CD4-positive, alpha-beta T cell treated with Interleukin-12 subunit alpha and Interleukin-12 subunit beta, for 1 hour (primary cell): ENCODE data around the gene CSMD2.

Experiments
- DNase-seq: peaks from one replicate; pipeline ENCODE4 v3.0.0-alpha.2; 2020

CSMD2 gene

DNA sequence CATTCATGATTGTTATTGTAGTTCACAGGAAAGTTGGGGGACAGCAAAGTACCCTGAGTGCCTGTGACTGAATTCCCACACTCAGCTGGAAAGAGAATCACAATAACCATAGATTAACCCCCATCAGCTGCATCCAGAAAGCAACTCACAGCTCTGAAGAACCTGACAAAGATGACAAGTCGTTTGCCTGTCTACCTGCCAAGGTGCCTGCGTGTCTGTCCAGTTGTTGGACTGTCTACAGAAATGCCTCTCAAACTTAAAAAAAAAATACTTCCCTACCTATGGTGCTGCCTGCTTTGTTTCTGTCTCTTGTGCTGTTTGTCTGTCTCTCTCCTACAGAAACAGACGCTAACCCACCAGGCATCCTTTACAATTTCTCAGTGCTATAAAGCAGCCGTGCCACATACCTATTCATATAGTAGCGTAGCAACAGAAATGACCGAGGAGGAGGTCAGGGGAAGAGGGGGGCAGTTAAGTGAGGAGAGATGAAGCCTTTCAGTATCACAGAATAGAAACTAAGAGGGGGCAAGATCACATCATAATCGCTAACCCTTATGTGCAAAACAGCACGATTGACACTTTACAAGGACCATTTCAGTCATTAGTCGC is 455.8 kb downstream of the CSMD2 start:
- no peak for DNase-seq

DNA sequence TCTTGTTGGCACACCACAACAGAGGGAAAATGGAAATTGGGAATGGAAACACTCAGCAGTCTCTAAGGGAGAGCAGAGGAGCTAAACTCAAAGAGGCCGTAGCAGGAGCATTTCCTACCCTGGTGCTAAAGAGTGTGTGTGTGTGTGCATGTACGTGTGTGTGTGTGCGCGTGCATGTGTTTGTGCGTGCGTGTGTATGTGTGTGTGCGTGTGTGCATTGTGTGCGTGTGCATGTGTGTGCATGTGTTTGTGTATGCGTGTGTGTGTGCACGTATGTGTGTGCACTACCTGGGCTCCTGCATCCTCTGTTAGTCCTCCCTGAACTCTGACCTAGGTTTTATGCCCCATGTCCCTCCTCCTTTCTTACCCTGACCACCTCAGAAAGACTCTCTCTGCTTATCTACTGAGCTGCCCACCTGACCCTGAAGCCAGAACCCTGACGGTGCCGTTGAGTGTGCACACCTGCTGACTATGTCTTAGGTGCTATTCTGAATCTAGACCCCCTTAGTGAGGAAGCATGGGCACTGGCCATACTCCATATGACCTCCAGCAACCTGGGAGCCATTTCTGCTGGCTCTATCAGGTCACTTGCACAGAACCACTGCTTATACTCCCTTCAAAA is 458.3 kb downstream of the CSMD2 start:
- no peak for DNase-seq

DNA sequence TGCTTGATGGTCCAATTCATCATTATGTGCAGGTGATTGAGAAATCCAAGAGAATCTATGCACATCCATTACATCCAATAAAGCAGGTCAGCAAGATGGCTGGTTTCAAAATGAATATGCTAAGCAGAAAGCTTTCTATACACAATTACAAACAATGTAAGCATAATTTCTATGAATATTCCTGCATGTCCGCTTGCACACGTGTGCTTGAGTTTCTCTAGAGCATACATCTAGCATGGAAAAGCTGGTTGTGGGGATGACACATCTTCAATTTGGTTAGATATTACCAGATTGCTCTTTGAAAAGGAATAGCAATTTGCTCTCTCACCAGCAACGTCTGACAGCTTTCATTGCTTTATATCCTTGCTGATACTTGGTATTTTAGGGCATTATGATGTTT is 461.6 kb downstream of the CSMD2 start:
- DNase-seq: no peak

DNA sequence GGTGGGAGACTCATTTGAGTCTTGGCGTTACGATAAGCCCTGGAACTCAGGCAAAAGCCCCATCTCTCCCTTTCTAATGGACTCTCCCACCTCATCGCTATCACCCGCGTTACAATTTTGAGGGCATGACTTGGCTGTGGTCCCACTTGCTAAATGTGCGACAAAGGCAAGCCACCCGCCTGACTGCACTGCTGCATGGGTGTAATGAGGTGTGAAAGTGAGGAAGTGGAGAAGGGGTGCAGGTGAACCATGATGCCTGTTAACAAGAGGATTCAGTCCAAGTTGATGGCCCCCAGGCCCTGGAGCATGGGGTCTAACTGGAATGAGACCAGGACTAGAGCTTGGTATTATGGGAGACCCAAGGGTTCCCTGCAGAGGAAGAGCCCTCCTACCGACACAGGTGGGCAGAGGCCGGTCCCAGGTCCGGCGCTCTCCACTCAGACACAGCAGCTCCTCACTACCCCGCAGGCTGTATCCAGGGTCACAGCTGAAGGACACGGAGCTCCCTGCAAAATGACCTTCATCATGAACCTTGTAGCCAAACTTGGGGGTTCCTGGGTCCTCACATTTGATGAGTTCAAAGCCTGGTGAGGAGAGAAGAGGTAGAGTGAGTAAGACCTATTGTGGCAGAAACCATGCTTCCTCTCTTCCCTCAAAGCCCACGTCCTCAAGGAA is 466.5 kb downstream of the CSMD2 start:
- DNase-seq: no peak

DNA sequence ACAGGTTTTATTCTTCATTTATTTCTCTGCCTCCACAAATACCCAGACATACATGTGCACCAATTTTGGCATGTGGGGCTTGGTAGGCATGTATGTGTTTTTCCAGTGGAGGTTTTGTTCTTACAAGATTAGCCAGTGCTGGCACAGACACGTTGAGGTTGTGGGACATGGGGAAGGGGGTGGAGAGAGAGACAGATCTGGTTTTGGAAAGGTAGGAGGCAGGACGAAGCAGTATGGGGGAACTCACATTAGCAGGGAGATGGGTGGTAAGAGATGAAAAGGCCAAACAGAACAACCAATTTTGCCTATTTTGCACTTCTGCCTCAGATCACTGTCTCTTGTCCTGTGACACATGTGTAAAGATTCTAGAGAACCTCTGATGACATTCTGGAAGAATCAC is 467.2 kb downstream of the CSMD2 start:
- no peak for DNase-seq

DNA sequence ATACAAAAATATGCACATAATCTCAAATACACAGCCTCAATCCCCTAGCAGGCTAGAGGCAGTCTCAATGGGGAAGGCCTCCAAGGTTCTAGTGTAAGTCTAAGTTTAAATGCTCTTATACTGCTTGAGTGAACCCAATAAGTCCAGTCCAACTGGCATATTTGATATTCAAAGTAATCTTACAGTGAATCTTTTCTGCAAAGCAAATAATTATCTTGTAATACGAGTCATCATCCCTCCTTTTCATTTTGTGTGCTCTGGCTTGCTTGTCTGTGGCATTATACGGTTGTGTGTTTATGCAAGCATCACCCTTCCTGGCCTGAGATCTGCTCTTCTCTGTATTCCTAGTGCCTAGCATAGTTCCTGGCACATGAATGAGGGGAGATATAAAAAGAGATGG is 468.1 kb downstream of the CSMD2 start:
- DNase-seq: no peak

DNA sequence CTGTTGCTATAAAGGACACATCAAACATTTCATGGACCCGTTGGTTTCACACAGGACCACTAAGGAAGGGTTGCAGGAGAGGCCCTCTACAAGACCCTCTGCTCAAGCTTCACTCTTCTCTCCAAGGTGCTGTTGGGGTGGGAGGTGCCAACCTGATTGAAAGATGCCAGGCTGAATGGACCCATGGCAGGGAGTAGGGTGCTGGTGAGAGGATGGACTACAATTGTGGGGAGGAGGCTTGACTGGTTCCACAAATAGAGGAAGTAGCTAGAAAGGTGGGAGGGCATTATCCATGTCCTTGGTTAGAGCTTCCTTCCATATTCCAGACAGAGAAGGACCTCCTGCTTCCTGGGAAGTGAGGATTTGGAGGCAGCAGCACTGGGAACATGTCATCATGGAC is 468.7 kb downstream of the CSMD2 start:
- DNase-seq: no peak

DNA sequence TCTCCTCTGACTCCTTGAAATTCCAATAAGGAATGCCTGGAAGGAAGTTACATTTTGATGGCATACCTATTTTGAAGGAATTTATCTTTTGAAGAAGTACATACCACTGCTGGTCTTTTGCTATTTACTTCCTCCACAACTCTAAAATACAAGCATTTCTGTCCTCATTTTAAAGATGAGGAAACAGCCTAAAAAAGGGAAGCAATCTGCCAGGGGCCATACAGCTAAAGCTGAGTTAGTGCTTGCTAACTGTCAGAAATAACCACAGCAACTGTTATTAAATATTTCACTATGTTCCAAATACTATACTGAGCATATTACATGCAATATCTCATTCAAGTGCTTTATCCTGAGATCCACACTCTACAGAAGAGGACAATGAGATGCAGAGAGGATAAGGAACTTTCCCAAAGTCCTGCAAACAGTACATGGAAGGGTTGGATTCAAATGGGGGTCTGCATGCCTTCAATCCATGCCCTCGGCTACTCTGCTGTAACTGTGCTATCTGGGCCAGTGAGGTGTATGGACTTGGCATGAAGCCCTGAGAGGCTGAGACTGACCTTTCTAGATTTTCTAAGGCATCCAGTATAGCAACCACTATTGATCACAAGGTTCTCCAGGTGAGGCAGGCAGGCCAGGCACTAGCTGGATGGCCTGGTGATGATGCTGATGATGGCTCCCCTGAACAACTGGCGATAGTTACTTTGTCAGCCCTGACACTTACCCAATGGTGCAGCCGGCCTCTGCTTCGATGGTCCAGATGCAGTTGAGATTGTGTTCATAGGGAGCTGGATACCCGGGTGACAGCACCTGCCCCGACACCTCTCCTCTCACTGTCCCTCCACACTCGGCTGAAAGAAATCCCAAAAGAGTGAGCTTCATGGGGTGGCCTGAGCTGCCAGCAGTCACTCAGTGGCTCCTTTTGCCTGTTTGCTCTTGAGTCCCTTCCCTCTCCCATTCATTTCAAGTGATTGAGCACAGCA is 472.5 kb downstream of the CSMD2 start:
- no peak for DNase-seq

DNA sequence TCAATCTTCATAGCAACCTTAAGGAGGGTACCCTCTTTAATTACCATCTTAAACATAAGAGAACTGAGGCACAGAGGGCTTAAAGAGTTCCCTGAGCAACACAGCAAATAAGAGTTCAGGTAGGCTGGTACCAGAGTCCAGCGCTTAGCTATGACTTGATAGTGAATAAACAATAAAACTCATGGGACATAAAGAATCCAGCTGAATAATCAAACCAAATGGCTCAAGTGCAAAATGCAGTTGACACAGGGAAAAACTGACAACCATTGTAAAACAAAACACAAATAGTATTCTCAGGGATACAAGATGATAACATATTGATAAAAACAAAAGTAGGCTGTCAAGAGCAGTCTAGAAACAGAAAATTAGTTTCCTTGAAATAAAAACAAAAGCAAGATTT is 478.0 kb downstream of the CSMD2 start:
- DNase-seq: no peak

DNA sequence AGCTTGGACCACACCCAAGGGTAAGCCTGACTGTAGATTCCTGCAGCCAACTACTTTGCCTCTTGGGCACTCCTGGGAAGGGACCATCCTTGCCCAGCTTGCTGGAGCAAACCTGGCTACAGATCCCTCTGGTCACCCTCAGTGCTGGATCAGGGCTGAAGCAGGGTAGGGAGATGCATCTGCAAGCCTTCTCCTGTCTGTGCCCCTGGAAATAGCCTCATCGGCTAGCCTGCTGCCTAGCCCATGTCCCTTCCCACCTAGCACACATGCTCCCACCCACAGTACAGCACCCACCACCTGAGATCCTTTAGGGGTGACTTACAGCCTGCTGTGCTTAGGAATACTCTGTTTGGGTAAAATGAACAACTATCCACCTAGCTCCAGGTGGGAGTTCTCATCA is 478.5 kb downstream of the CSMD2 start:
- no peak for DNase-seq

DNA sequence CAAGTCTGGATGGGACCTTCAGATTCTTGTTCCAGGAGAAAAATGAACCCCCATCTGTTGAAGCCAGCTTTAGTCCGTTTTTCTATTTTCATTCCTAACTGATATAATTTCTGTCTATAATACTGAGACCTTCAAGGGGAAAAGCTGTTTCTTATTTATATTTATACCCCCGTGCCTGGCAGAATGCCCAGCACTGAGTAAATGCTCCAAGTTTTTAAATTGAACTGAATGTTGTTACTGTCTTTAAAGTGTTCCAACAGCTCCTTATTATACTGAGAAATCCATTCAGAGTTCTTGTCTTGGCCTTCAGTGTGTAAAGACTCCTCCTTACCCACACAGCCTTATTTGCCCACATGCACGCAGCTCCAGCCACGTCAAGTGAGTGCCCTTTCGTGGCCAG is 479.8 kb downstream of the CSMD2 start:
- DNase-seq: no peak

DNA sequence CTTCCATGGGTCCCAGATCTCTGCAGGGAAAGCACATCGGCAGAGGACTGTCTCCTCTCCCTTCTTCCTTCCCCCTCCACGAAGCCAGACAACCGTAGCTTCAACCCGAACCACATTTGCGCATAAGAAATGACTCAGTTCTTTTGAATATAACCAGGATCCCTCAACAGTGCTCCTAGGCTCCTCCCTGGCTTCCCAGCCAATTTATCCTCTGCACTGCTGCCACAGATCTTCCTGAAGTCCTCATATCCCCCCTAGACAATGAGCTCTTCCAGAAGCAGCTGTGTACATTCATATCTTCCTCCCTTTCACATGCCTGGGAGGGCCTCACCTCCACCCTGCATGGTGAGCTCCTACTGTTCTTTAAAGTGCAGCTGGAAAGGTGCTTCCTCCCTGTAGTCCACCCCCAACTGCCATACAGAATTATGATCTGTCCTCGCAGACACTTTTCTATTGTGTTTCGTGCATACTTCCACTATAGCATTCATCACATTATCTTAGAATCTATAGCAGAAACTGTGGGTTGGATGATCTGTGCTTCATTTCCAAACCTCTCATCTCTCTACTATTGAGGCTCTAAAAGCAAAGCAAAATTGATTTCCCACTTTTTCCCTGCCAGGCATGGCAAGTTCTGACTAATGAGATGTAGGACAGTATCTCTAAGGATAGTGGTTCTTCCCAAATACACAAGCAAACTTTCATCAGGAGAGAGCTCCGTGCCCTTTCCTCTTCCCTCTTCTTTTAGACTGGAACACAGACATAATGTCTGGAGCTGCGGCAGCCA is 480.4 kb downstream of the CSMD2 start:
- DNase-seq: no peak

DNA sequence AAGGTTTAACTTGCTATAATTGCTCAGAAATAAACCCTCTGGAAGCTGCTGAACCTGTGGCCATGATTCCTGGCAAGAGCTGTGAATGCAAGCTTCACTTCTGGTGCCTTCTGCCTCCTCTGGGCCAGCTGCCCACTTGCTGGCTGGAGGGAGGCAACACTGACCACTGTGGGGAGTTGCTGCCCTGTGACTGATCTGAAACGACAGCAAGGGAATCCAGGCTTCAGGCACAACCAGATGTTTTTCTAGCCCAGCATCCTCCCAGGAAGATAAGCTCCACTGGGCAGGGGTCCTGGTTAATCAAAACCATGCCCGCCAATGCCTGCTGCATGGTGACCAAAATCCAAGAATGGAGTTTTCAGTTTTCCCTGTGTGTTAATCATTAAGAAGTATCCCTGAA is 481.1 kb downstream of the CSMD2 start:
- no peak for DNase-seq

DNA sequence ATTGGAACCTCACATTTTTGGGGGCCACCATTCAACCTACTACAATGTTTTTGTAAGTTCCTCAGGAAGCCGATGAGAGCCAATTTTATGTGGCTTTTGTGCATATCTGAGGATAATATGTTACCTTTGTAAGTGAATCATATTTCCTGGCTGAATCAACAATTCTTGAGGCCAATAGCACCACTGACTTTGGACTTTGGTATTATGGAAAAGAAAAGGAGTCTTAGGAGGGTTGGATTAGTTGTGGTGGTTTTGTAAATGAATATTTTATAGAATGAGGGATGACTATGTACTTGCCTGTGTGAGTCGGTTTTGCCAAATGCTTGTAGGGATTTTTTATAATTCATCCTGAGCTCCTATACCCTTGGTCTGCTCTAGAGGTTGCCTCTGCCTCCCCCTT is 482.7 kb downstream of the CSMD2 start:
- no peak for DNase-seq

DNA sequence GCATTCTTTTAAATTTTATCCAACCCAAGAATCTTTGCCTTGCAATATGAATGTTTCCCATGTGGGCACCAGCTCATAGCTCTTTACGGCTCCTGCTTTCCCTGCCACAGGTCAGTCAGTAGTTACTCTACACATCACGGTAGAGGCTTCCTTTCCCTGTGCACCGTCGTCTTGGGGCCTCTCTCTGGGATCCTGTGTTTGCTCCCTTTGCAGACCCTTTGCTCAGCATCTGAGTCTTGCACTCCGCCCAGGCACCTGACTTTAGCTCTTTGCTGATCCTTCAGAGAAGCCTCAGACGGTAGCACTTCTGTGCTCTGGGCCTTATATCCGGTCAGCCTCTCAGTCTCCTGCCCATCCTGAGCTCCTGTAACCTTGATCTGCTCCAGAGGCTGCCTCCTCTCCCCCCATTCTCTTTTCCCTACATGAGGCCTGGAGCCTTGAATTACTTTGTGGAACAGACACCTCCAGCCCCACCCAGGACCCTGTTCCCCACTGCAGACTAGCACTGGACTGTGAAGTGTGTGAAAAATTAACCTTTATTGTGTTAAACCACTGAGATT is 484.7 kb downstream of the CSMD2 start:
- DNase-seq: no peak

DNA sequence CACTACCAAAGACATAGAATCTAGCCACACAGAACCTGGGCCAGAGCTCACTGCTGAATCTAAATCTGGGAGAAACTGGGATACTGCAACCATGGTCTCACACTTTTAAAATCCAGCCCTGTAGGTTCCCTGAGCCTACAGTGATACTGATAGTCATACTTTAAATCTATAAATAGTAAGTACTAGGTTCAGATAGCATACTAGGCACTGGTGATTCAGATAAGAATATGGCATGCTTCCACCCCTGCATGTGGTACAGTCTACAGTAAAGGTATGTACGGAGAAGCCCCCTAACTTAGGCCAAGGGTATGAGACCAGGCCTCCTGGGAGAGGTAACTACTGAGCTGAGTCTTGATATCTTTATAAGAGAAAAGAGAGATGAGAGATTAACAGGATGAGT is 494.5 kb downstream of the CSMD2 start:
- DNase-seq: no peak

DNA sequence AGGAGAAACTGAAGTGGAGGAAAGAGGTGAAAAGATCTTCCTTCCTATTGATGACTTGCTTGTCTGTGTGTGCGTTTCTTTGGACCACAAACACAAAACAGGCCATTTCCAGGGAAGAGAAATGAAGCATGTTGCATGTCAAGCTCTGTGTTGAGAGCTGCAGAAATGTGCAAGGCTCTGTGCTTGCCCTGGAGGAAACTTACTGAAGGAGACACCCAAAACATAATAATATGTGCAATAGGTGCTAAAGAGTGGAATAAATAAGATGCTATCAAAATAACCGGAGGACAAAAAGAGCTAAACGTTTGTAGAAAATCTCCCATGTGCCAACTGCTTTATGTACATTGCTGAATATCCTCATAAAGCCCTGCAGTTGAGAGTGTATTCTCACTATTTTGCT is 496.3 kb downstream of the CSMD2 start:
- DNase-seq: no peak

DNA sequence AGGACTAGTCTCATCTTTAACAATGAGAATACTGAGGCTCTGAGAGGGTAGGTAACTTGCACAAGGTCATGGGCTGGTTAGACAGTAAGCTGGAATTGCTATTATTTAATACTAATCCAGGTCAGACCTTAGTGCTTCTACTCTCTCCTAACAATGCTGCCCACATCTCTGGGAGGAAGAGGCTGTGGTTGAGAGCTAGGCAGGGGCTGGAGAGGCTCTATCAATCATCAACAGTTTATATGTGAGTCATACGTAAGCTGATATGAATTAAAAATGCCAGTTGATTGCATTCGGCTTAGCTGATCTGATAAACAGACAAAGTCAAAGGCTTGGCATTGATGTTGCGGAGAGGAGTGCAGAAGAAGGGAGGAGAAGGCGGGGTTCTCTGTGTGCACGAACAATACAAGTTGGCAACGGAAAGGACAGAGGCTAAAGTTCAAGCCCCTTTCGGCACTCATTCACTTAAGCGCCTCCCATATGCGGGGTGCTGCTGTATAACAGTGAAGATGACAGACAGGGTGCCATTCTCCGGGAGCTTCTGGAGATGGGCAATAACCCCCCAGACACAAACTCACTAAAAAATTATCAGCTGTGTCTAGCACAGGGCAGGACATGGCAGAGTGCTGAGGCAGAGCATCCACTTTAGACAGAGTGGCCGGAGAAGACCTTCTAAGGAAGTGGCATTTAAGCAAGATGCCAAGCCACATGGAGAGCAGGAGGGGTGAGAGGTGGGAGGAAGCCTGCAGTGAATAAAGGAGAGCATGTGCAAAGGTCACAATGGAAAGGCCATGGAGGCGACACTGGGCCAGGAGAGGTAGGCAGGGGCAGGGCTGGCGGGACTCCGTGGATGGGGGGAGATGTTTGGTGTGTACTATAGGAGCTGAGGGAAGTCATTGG is 497.4 kb downstream of the CSMD2 start:
- no peak for DNase-seq

DNA sequence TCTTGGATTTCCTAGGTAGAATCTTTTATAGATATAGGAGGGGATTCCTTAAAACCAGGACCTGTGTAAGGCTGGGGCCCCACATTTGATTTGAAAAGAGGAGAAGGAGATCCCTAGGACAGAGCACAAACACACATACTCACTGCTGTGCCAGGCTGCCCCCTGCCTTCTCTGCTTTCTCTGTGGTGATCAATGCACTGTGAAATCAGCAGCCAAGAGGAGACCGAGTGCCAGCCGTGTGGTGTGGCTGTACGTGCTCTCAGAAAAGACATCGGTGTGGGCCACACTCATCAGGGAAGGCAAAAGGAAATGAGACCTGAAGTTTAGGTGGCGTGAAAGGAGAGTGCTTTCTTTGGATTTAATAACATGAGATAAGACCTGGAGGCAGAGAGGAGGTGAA is 498.4 kb downstream of the CSMD2 start:
- DNase-seq: no peak

DNA sequence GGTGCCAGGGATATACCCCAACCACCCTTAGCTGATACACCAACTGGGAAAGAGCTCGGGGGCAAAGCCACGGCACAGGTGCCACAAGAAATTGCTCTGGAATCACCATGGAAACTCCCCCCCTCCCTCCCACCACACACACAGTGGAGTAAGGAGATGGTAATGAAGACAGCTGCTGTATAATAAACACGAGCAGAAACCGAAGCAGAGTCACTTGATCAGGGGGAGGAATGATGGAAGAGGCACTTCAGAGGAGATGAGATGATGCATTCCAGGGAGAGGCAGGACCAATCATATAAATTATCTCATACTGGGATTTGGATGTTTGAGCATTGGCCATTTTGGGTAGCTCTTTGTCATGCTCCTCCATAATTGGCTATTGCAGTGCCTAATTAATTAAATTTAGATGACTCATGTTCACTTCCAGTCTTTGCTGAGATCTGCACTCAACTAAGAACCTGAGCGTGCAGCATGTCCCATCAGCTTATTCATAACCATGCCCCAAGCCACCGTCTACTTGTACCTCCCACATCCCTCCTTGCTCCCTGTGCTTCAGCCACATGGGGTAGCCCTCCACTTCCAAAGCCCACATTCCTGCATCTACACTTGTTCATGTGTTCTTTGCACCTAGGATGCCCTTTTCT is 503.1 kb downstream of the CSMD2 start:
- no peak for DNase-seq

DNA sequence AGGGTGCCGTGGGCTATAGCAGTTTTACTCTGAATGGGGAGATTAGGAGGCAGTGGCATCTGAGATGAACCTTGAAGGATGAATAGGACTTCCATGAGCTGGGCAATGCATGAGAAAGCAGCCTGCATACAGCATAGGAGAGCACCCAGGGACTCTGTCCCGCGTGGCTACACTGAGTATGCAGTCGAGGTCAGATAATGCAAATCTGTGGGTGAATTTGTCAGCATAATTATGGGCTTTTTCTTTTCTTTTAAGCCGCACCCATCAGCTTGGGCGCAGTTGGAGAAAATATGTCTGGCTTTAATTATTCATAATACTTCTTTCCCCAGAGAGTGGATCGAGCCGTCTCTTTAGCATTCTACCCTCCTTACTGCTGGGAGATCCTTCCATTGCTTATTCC is 504.1 kb downstream of the CSMD2 start:
- no peak for DNase-seq
